H1 (cell line): Measurements from ENCODE around the gene ZNF512B. TPM values are rescaled to one million over a fixed set of nuclear protein-coding genes. Genes with fewer than 3 reads are reported as not detected.

ENCODE experiments used
- CBX5 ChIP-seq: fragments of 300-800, 300-1000 bp; sonication (generic); IDR thresholded peaks from 2 replicates; pipeline ENCODE4 v1.7.1; 2016; ENCODE audit warnings: antibody characterized with exemption, low read length, low read depth
- polyA plus RNA-seq, 7 experiments: library from polyadenylated mRNA; depleted of rRNA in 3 of 7; stranded (reverse) in 5 of 7; unstranded in 2 of 7; fragments of >200 nt in 5 of 7; fragments of 200-250 nt in 2 of 7; gene quantifications; 1 replicate in 5 of 7; 2 replicates in 1 of 7; 4 replicates in 1 of 7; pipeline versions ENCODE4 v1.2.1 to v1.2.3, GENCODE V29; 2011 to 2013; ENCODE audit warnings: missing spikeins in 2 of 7, mixed read lengths in 2 of 7
- total RNA-seq: library from RNA; stranded (reverse); fragmentation: NEBNext Ultra II Directional; extraction: Animal tissue kit (Norgen Biotek cat#: 25700); gene quantifications from 2 replicates; pipeline ENCODE4 v1.2.1, GENCODE V29; 2021

The ZNF512B gene
- total and polyA plus RNA-seq, 2 of the 8 experiments (the other 6 are each of a cell fraction or from before 2014, with no cell fraction given), result 7.3 to 26.6 TPM

DNA sequence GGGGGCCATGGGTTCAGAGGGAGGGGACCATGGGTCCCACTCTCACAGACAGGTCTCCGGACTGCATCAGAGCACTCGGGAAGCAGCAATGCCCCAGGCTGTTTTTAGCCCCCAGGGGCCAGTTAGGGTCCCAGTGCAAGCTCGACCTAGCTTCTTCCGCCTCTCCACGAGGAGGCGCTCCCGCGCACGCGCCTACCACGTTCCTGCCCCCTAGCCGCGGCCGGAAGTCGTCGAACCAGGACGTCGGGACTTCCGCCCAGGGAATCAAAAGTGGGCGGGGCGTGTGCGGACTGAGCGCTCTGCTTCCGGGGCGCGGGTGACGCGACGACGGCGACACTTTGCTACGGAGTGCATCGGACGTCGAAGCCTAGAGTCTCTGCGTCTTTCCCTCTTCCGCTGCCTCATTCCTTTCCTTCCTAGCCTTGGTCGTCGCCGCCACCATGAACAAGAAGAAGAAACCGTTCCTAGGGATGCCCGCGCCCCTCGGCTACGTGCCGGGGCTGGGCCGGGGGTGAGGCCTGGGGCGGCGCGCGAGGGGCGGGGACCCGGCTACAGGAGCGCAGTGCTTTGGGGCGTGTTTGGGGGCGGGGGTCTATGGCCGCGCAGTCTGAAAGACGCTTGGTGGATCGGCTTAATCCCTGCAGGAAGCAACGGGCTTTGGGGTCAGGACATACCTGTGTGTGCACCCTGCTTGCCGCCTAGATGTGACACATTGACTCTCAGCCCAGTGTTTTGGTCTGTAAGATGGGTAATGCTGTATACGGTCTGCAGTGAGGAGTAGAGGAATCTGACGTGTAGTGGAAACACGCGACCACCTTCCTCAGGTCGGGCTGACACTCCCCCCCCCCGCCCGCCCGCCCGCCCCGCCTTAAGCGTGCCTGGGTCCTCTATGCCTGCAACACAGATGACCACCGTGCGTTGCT, 11.3 kb upstream of the ZNF512B start, which contains the start of gene PRPF6 (continued):
- TF ChIP-seq CBX5, result no peak
